Fibroblast of pulmonary artery (primary cell): ENCODE results near the gene CPT1A.

Experiments used
- DNase-seq: peaks from one replicate; pipeline ENCODE4 v3.0.0-alpha.2; 2010; ENCODE audit warnings: low read depth
- H3K4me3 ChIP-seq: replicated peaks from 2 replicates; pipeline ENCODE4 v1.5.1; 2011; ENCODE audit warnings: low read depth, mild to moderate bottlenecking, control low read depth, low read length, moderate library complexity
- CTCF ChIP-seq: IDR thresholded peaks from 2 replicates; pipeline ENCODE4 v1.5.1; 2011; ENCODE audit warnings: mild to moderate bottlenecking, control low read depth, low read length, inconsistent platforms; ENCODE audit errors: missing control alignments

Gene CPT1A

GRCh38 chr11:68735125-68735524 is 106.6 kb downstream of the CPT1A start:
- no peak overlapping the region for H3K4me3 ChIP-seq
- TF ChIP-seq CTCF: no peak
- DNase-seq: no peak

GRCh38 chr11:68734111-68734510 is 107.6 kb downstream of the CPT1A start:
- no peak for DNase-seq
- no peak overlapping the region for H3K4me3 ChIP-seq
- TF ChIP-seq CTCF: no peak

- H3K4me3 ChIP-seq: no peak overlapping the region
- peak; percentile 46 for DNase-seq
- TF ChIP-seq CTCF: peak; percentile 31
Measured at GRCh38 chr11:68727783-68728182, 113.9 kb downstream of the CPT1A start.

- DNase-seq: no peak
- H3K4me3 ChIP-seq: no peak overlapping the region
- no peak for TF ChIP-seq CTCF
Measured at GRCh38 chr11:68724293-68724692, 117.4 kb downstream of the CPT1A start.

GRCh38 chr11:68722143-68722542 is 119.6 kb downstream of the CPT1A start:
- no peak overlapping the region for H3K4me3 ChIP-seq
- no peak for DNase-seq
- no peak for TF ChIP-seq CTCF

GRCh38 chr11:68721075-68721474 is 120.6 kb downstream of the CPT1A start:
- DNase-seq: no peak
- no peak for TF ChIP-seq CTCF
- no peak overlapping the region for H3K4me3 ChIP-seq

GRCh38 chr11:68715456-68716122 is 126.1 kb downstream of the CPT1A start:
- no peak for TF ChIP-seq CTCF
- DNase-seq: no peak
- H3K4me3 ChIP-seq: no peak overlapping the region
